AG20443 (cell line): ENCODE results near the gene CD9.

Experiments
- DNase-seq: peaks from one replicate; pipeline ENCODE4 v3.0.0; 2012; ENCODE audit warnings: low spot score, mixed read lengths

Gene CD9

GRCh38 chr12:6241495-6241894 is 41.3 kb downstream of the CD9 start:
- no peak for DNase-seq

GRCh38 chr12:6249580-6249979 is 49.4 kb downstream of the CD9 start:
- no peak for DNase-seq

GRCh38 chr12:6250343-6250742 is 50.1 kb downstream of the CD9 start:
- peak; percentile 72 for DNase-seq

GRCh38 chr12:6253278-6253677 is 53.1 kb downstream of the CD9 start:
- DNase-seq: no peak

GRCh38 chr12:6254491-6254890 is 54.3 kb downstream of the CD9 start:
- DNase-seq: no peak

- no peak for DNase-seq
Observed at GRCh38 chr12:6257007-6257406, 56.8 kb downstream of the CD9 start.

GRCh38 chr12:6262211-6262610 is 62.0 kb downstream of the CD9 start:
- no peak for DNase-seq

- no peak for DNase-seq
Observed at GRCh38 chr12:6262623-6263022, 62.4 kb downstream of the CD9 start.

GRCh38 chr12:6263931-6264330 is 63.7 kb downstream of the CD9 start:
- no peak for DNase-seq

- DNase-seq: no peak
Observed at GRCh38 chr12:6264402-6265037, 64.3 kb downstream of the CD9 start.

- no peak for DNase-seq
Observed at GRCh38 chr12:6265038-6265405, 64.8 kb downstream of the CD9 start.

- DNase-seq: no peak
Observed at GRCh38 chr12:6266541-6266966, 66.4 kb downstream of the CD9 start.

GRCh38 chr12:6266971-6267721 is 66.9 kb downstream of the CD9 start:
- DNase-seq: no peak

GRCh38 chr12:6268484-6269157 is 68.4 kb downstream of the CD9 start:
- DNase-seq: peak; percentile 32

- no peak for DNase-seq
Observed at GRCh38 chr12:6269986-6270385, 69.8 kb downstream of the CD9 start.

GRCh38 chr12:6271281-6271680 is 71.1 kb downstream of the CD9 start:
- no peak for DNase-seq

- peak; percentile 6 for DNase-seq
Observed at GRCh38 chr12:6272300-6273204, 72.4 kb downstream of the CD9 start.

GRCh38 chr12:6273205-6273540 is 73.0 kb downstream of the CD9 start:
- no peak for DNase-seq

GRCh38 chr12:6273541-6274230 is 73.5 kb downstream of the CD9 start:
- no peak for DNase-seq

GRCh38 chr12:6274231-6275221 is 74.3 kb downstream of the CD9 start:
- DNase-seq: no peak
